ENCODE results near the gene NAA40. TPM values are rescaled to one million over a fixed set of nuclear protein-coding genes. Genes with fewer than 3 reads are reported as not detected.

The NAA40 gene
- total RNA-seq, 1 experiment from 2014 or later = 15.1 TPM

- no peak for DNase-seq (ENCODE audit: low read depth)
- in situ Hi-C loops (cut with HindIII; ENCODE audit: low pct_unique_long_range_greater_than_20kb, low sequenced_read_pairs) = no loop called here
Measured at GRCh38 chr11:63910675-63911074, 28.1 kb upstream of the NAA40 start.

- no peak for DNase-seq (ENCODE audit: low read depth)
- in situ Hi-C loops (cut with HindIII; ENCODE audit: low pct_unique_long_range_greater_than_20kb, low sequenced_read_pairs) = no loop called here
Measured at GRCh38 chr11:63911440-63911839, 27.4 kb upstream of the NAA40 start.

GRCh38 chr11:63911876-63912275, 26.9 kb upstream of the NAA40 start:
- DNase-seq (ENCODE audit: low read depth) = no peak
- in situ Hi-C loops (cut with HindIII; ENCODE audit: low pct_unique_long_range_greater_than_20kb, low sequenced_read_pairs) = no loop called here

- no peak for DNase-seq (ENCODE audit: low read depth)
- in situ Hi-C loops (cut with HindIII; ENCODE audit: low pct_unique_long_range_greater_than_20kb, low sequenced_read_pairs) = no loop called here
Measured at GRCh38 chr11:63912678-63913077, 26.1 kb upstream of the NAA40 start.

- no peak for DNase-seq (ENCODE audit: low read depth)
- in situ Hi-C loops (cut with HindIII; ENCODE audit: low pct_unique_long_range_greater_than_20kb, low sequenced_read_pairs) = no loop called here
Measured at GRCh38 chr11:63913866-63914830, 24.7 kb upstream of the NAA40 start.

GRCh38 chr11:63914896-63915691, 23.7 kb upstream of the NAA40 start:
- DNase-seq (ENCODE audit: low read depth) = no peak

GRCh38 chr11:63915961-63916836, 22.6 kb upstream of the NAA40 start:
- DNase-seq (ENCODE audit: low read depth) = no peak
- in situ Hi-C loops (cut with HindIII; ENCODE audit: low pct_unique_long_range_greater_than_20kb, low sequenced_read_pairs) = no loop called here

More at GRCh38 chr11:63914896-63915691, 23.7 kb upstream of the NAA40 start:
- in situ Hi-C loops (cut with HindIII; ENCODE audit: low pct_unique_long_range_greater_than_20kb, low sequenced_read_pairs) = no loop called here

- DNase-seq (ENCODE audit: low read depth) = peak; percentile 47
- in situ Hi-C loops (cut with HindIII; ENCODE audit: low pct_unique_long_range_greater_than_20kb, low sequenced_read_pairs) = no loop called here
Measured at GRCh38 chr11:63916837-63917691, 21.7 kb upstream of the NAA40 start, which contains the start of gene RCOR2. Gene RCOR2 (minus strand): TSS chr11:63917164. CDS start chr11:63916456, 708 bp downstream.

GRCh38 chr11:63917692-63918506, 20.9 kb upstream of the NAA40 start:
- in situ Hi-C loops (cut with HindIII; ENCODE audit: low pct_unique_long_range_greater_than_20kb, low sequenced_read_pairs) = no loop called here
- DNase-seq (ENCODE audit: low read depth) = no peak

- in situ Hi-C loops (cut with HindIII; ENCODE audit: low pct_unique_long_range_greater_than_20kb, low sequenced_read_pairs) = no loop called here
- no peak for DNase-seq (ENCODE audit: low read depth)
Measured at GRCh38 chr11:63918507-63919191, 20.2 kb upstream of the NAA40 start.

GRCh38 chr11:63919267-63920125, 19.3 kb upstream of the NAA40 start:
- no peak for DNase-seq (ENCODE audit: low read depth)
- in situ Hi-C loops (cut with HindIII; ENCODE audit: low pct_unique_long_range_greater_than_20kb, low sequenced_read_pairs) = no loop called here

GRCh38 chr11:63920126-63920938, 18.5 kb upstream of the NAA40 start:
- no peak for DNase-seq (ENCODE audit: low read depth)
- in situ Hi-C loops (cut with HindIII; ENCODE audit: low pct_unique_long_range_greater_than_20kb, low sequenced_read_pairs) = no loop called here

- in situ Hi-C loops (cut with HindIII; ENCODE audit: low pct_unique_long_range_greater_than_20kb, low sequenced_read_pairs) = no loop called here
- DNase-seq (ENCODE audit: low read depth) = no peak
Measured at GRCh38 chr11:63920939-63921417, 17.8 kb upstream of the NAA40 start.

GRCh38 chr11:63922673-63923192, 16.1 kb upstream of the NAA40 start:
- in situ Hi-C loops (cut with HindIII; ENCODE audit: low pct_unique_long_range_greater_than_20kb, low sequenced_read_pairs) = no loop called here
- DNase-seq (ENCODE audit: low read depth) = no peak
